Activated CD8-positive, alpha-beta T cell treated with anti-CD3 and anti-CD28 coated beads, Interleukin-2, amount 10 ng/mL, durations not matched to agents 7 days and 5 days (primary cell): ENCODE results near the gene HOXC4. TPM values are rescaled to one million over a fixed set of nuclear protein-coding genes. Genes with fewer than 3 reads are reported as not detected.

Experiments
- ATAC-seq: fragments of 150-1000 bp; cut with Tn5 transposase; one replicate; pipeline ENCODE4 v1.10.0; 2021; ENCODE audit warnings: moderate library complexity
- CTCF ChIA-PET: fragments of 350-600 bp; sonication (Branson Sonifier 250); formaldehyde crosslinking; loops from one replicate; lab custom pipeline; 2021; ENCODE audit warnings: antibody characterized with exemption; lab: Charles Lee
- POLR2A ChIA-PET: fragments of 350-600 bp; sonication (Branson Sonifier 250); formaldehyde crosslinking; loops from one replicate; lab custom pipeline; 2021; ENCODE audit warnings: antibody characterized with exemption; lab: Charles Lee
- DNase-seq: peaks from one replicate; pipeline ENCODE4 v3.0.0-alpha.2; 2020
- H3K27ac Mint-ChIP-seq: one replicate; pipeline ENCODE4 v1.8.0; 2021; ENCODE audit warnings: mild to moderate bottlenecking, mixed read lengths
- H3K27me3 Mint-ChIP-seq: one replicate; pipeline ENCODE4 v1.8.0; 2021; ENCODE audit warnings: low read depth, mixed read lengths
- H3K36me3 Mint-ChIP-seq: one replicate; pipeline ENCODE4 v1.8.0; 2021; ENCODE audit warnings: low read depth, mixed read lengths
- H3K4me1 Mint-ChIP-seq: one replicate; pipeline ENCODE4 v1.8.0; 2021; ENCODE audit warnings: low read depth, mixed read lengths
- H3K4me3 Mint-ChIP-seq: one replicate; pipeline ENCODE4 v1.8.0; 2021; ENCODE audit warnings: mild to moderate bottlenecking, mixed read lengths
- H3K9me3 Mint-ChIP-seq: one replicate; pipeline ENCODE4 v1.8.0; 2022; ENCODE audit warnings: mixed read lengths; ENCODE audit not compliant: insufficient read depth
- total RNA-seq, 2 experiments: library from RNA; stranded (reverse); gene quantifications; one replicate each; pipeline ENCODE4 v1.2.3, GENCODE V29; 2021

The HOXC4 gene
- total RNA-seq, 2 experiments from 2014 or later: 1.1 to 1.3 TPM

GRCh38 chr12:54016478-54016964 is 37.1 kb upstream of the HOXC4 start:
- no peak overlapping the region for H3K4me3 Mint-ChIP-seq
- peaks cover 24% of the 10 kb centered on the region for H3K4me1 Mint-ChIP-seq
- H3K9me3 Mint-ChIP-seq: no peaks in the 10 kb centered on the region
- H3K27ac Mint-ChIP-seq: no peak overlapping the region
- DNase-seq: no peak
- H3K36me3 Mint-ChIP-seq: no peaks in the 10 kb centered on the region
- CTCF ChIA-PET: interaction anchor here (0.6 to 3.1 kb wide), 6 partner anchors 9 to 192 kb away, joined by 3 to 15 read pairs (median 4); partner anchors contain the start of gene HOXC5
- POLR2A ChIA-PET: interaction anchor here (0.7 kb wide), 1 partner anchor 18 kb away, joined by 6 read pairs; no protein-coding TSS in a partner anchor
- H3K27me3 Mint-ChIP-seq: peaks cover 79% of the 10 kb centered on the region
- no peak for ATAC-seq

- no peaks in the 10 kb centered on the region for H3K9me3 Mint-ChIP-seq
- POLR2A ChIA-PET: interaction anchor here (0.7 to 1.1 kb wide), 2 partner anchors 10 to 19 kb away, joined by 6 read pairs; no protein-coding TSS in a partner anchor
These were observed 36.4 kb upstream of the HOXC4 start for GRCh38 chr12:54017027-54017788.

GRCh38 chr12:54017878-54018467 is 35.7 kb upstream of the HOXC4 start:
- ChIA-PET CTCF (interaction anchor here (0.5 to 3.1 kb wide), 14 partner anchors 9 to 225 kb away, joined by 3 to 16 read pairs (median 4); partner anchors contain the start of genes HOXC5, HOXC8 and HOXC9), POLR2A (interaction anchor here (1.1 kb wide), 1 partner anchor 9 kb away, joined by 6 read pairs; no protein-coding TSS in a partner anchor)
- Mint-ChIP-seq H3K36me3 (no peaks in the 10 kb centered on the region), H3K9me3 (no peaks in the 10 kb centered on the region), H3K4me3 (peak overlapping the region; percentile 80), H3K27me3 (peaks cover 80% of the 10 kb centered on the region), H3K27ac (peak overlapping the region; percentile 46), H3K4me1 (peaks cover 27% of the 10 kb centered on the region)
- DNase-seq: peak; percentile 83
- ATAC-seq: peak; percentile 91

More at GRCh38 chr12:54017027-54017788, 36.4 kb upstream of the HOXC4 start:
- DNase-seq (no peak), ATAC-seq (peak; percentile 58)
- Mint-ChIP-seq H3K36me3 (no peaks in the 10 kb centered on the region), H3K4me1 (peaks cover 27% of the 10 kb centered on the region), H3K4me3 (peak overlapping the region; percentile 80), H3K27ac (peak overlapping the region; percentile 46), H3K27me3 (peaks cover 80% of the 10 kb centered on the region)
- CTCF ChIA-PET: interaction anchor here (0.5 to 3.1 kb wide), 16 partner anchors 8 to 225 kb away, joined by 3 to 16 read pairs (median 4); partner anchors contain the start of genes HOXC5, HOXC8 and HOXC9

GRCh38 chr12:54018468-54018984 is 35.1 kb upstream of the HOXC4 start:
- ATAC-seq (no peak), DNase-seq (no peak)
- H3K27ac Mint-ChIP-seq: peak overlapping the region; percentile 6
- peak overlapping the region; percentile 80 for H3K4me3 Mint-ChIP-seq
- no peaks in the 10 kb centered on the region for H3K9me3 Mint-ChIP-seq
- H3K4me1 Mint-ChIP-seq: peaks cover 27% of the 10 kb centered on the region
- POLR2A ChIA-PET: no interaction called here
- H3K36me3 Mint-ChIP-seq: no peaks in the 10 kb centered on the region
- peaks cover 80% of the 10 kb centered on the region for H3K27me3 Mint-ChIP-seq
- CTCF ChIA-PET: interaction anchor here (1.2 kb wide), 1 partner anchor 172 kb away, joined by 5 read pairs; no protein-coding TSS in a partner anchor

GRCh38 chr12:54019091-54019811 is 34.4 kb upstream of the HOXC4 start:
- Mint-ChIP-seq H3K27me3 (peaks cover 80% of the 10 kb centered on the region), H3K4me1 (peaks cover 27% of the 10 kb centered on the region), H3K9me3 (no peaks in the 10 kb centered on the region), H3K36me3 (no peaks in the 10 kb centered on the region), H3K27ac (no peak overlapping the region), H3K4me3 (no peak overlapping the region)
- DNase-seq (no peak), ATAC-seq (no peak)
- CTCF ChIA-PET: interaction anchor here (1.6 kb wide), 1 partner anchor 13 kb away, joined by 5 read pairs; the partner anchor contains the start of gene HOXC5
- POLR2A ChIA-PET: no interaction called here

GRCh38 chr12:54019924-54020590 is 33.6 kb upstream of the HOXC4 start:
- peaks cover 23% of the 10 kb centered on the region for H3K4me1 Mint-ChIP-seq
- DNase-seq (no peak), ATAC-seq (no peak)
- H3K27ac Mint-ChIP-seq: no peak overlapping the region
- no peaks in the 10 kb centered on the region for H3K9me3 Mint-ChIP-seq
- POLR2A ChIA-PET: no interaction called here
- CTCF ChIA-PET: interaction anchor here (1.4 to 1.6 kb wide), 2 partner anchors 12 to 188 kb away, joined by 5 to 7 read pairs; partner anchors contain the start of gene HOXC5
- H3K36me3 Mint-ChIP-seq: no peaks in the 10 kb centered on the region
- H3K27me3 Mint-ChIP-seq: peaks cover 76% of the 10 kb centered on the region
- no peak overlapping the region for H3K4me3 Mint-ChIP-seq

GRCh38 chr12:54020591-54021405 is 32.8 kb upstream of the HOXC4 start:
- Mint-ChIP-seq H3K27ac (no peak overlapping the region), H3K36me3 (no peaks in the 10 kb centered on the region), H3K4me3 (no peak overlapping the region), H3K4me1 (peaks cover 22% of the 10 kb centered on the region), H3K9me3 (no peaks in the 10 kb centered on the region), H3K27me3 (peaks cover 75% of the 10 kb centered on the region)
- no peak for DNase-seq
- ATAC-seq: no peak
- ChIA-PET POLR2A (no interaction called here), CTCF (interaction anchor here (1.4 to 3.9 kb wide), 3 partner anchors 12 to 187 kb away, joined by 5 to 19 read pairs (median 7); partner anchors contain the start of gene HOXC5)

GRCh38 chr12:54021432-54022013 is 32.1 kb upstream of the HOXC4 start:
- Mint-ChIP-seq H3K4me3 (no peak overlapping the region), H3K4me1 (peaks cover 25% of the 10 kb centered on the region), H3K27me3 (peaks cover 75% of the 10 kb centered on the region), H3K27ac (no peak overlapping the region), H3K9me3 (no peaks in the 10 kb centered on the region), H3K36me3 (no peaks in the 10 kb centered on the region)
- ATAC-seq (no peak), DNase-seq (no peak)
- CTCF ChIA-PET: interaction anchor here (0.8 to 12.9 kb wide), 6 partner anchors 11 to 193 kb away, joined by 3 to 248 read pairs (median 14); partner anchors contain the start of genes HOXC5 and SMUG1
- POLR2A ChIA-PET: no interaction called here

GRCh38 chr12:54022960-54023884 is 30.4 kb upstream of the HOXC4 start:
- POLR2A ChIA-PET: no interaction called here
- ATAC-seq: no peak
- H3K36me3 Mint-ChIP-seq: no peaks in the 10 kb centered on the region

More at GRCh38 chr12:54022960-54023884, 30.4 kb upstream of the HOXC4 start:
- CTCF ChIA-PET: interaction anchor here (0.7 to 12.9 kb wide), 9 partner anchors 10 to 276 kb away, joined by 3 to 248 read pairs (median 8); partner anchors contain the start of genes HOXC5 and SMUG1
- H3K27me3 Mint-ChIP-seq: peaks cover 79% of the 10 kb centered on the region
- no peaks in the 10 kb centered on the region for H3K9me3 Mint-ChIP-seq
- no peak overlapping the region for H3K27ac Mint-ChIP-seq
- H3K4me1 Mint-ChIP-seq: peaks cover 24% of the 10 kb centered on the region
- H3K4me3 Mint-ChIP-seq: no peak overlapping the region
- no peak for DNase-seq
